SK-N-MC (cell line): ENCODE data around the gene CYSRT1.

Source experiments
- DNase-seq: peaks from one replicate; pipeline ENCODE4 v3.0.0-alpha.2; 2011; ENCODE audit warnings: low read depth, low spot score
- H3K27ac ChIP-seq: fragments of 200-600 bp; sonication (generic); 2 replicates; pipeline ENCODE4 v1.5.1; 2016; ENCODE audit warnings: mixed run types
- H3K36me3 ChIP-seq: fragments of 200-600 bp; sonication (generic); 2 replicates; pipeline ENCODE4 v1.6.1; 2017; ENCODE audit warnings: antibody characterized with exemption, low read length, mixed read lengths; ENCODE audit not compliant: insufficient read depth
- H3K4me3 ChIP-seq: fragments of 200-600 bp; sonication (generic); 2 replicates; pipeline ENCODE4 v1.5.1; 2016
- H3K9ac ChIP-seq: fragments of 200-600 bp; sonication (generic); 2 replicates; pipeline ENCODE4 v1.8.0; 2017; ENCODE audit warnings: mixed run types, mixed read lengths; ENCODE audit not compliant: insufficient read length
- H3K9me3 ChIP-seq: fragments of 200-600 bp; sonication (generic); 2 replicates; pipeline ENCODE4 v1.6.1; 2017; ENCODE audit warnings: low read depth, mild to moderate bottlenecking, antibody characterized with exemption, low read length, moderate library complexity, mixed read lengths
- EZH2 ChIP-seq: fragments of 200-600 bp; sonication (generic); IDR thresholded peaks from one replicate; pipeline ENCODE4 v1.6.1; 2017; ENCODE audit warnings: antibody characterized with exemption
- FOXP2 ChIP-seq: optimal IDR thresholded peaks from 2 replicates; pipeline ENCODE3; 2011; ENCODE audit warnings: mild to moderate bottlenecking, moderate library complexity; ENCODE audit not compliant: insufficient read depth; ENCODE audit errors: extremely low read length, control extremely low read depth
- POLR2AphosphoS5 ChIP-seq: IDR thresholded peaks from 2 replicates; pipeline ENCODE4 v1.6.1; 2012; ENCODE audit warnings: mild to moderate bottlenecking, low read depth, low read length, borderline replicate concordance

Gene CYSRT1, protein sequence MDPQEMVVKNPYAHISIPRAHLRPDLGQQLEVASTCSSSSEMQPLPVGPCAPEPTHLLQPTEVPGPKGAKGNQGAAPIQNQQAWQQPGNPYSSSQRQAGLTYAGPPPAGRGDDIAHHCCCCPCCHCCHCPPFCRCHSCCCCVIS

GRCh38 chr9:137224830-137225694, at the start of gene CYSRT1:
CYSRT1 (plus strand) TSS chr9:137225174; CDS start chr9:137225622, 448 bp downstream.
- no peak for DNase-seq
- Histone ChIP-seq H3K27ac (peak within 1 kb of the TSS; percentile 81), H3K9me3 (no peaks in the 10 kb centered on the region), H3K9ac (peak within 1 kb of the TSS; percentile 99), H3K4me3 (peak within 1 kb of the TSS; percentile 97), H3K36me3 (no peaks in the 10 kb centered on the region)
- TF ChIP-seq EZH2: no peak
- no peak for TF ChIP-seq POLR2AphosphoS5
- no peak for TF ChIP-seq FOXP2

DNA sequence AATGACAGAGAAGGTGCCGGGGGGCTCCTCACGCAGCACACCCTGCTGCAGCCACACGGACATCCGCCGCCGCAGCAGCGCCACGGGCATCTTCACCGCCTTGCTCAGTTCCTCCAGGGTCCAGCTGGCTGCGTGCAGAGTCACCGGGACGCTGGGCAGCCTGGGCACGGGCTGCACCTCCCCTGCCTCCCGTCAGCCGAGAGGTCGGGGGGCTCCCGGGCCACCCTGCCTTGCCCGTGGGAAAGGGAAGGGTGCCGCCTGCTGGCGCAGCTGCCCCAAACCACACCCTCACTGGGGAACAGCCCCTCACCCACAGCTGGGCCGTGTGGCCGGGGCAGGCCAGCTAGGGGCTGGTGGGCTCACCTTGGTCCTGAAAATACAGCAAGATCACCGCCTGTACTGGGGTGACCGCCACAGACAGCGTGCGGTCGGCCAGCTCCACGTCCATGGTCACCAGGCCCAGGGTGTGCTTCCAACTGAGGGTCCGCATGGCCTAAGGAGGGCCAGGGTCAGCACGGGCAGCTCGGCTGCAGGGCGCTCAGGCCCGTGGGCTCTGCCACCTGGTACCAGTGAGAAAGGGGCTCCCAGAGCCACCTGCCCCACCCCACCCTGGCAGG, 49.5 kb upstream of the CYSRT1 start:
- no peak for DNase-seq
- Histone ChIP-seq H3K9ac (no peak overlapping the region), H3K9me3 (no peaks in the 10 kb centered on the region), H3K27ac (no peak overlapping the region), H3K36me3 (no peaks in the 10 kb centered on the region; the same call in 1 of the 2 replicates), H3K4me3 (peak overlapping the region; percentile 57; the same call in 1 of the 2 replicates)
- TF ChIP-seq POLR2AphosphoS5: no peak; the same call in 1 of the 2 replicates
- TF ChIP-seq EZH2: no peak
- no peak for TF ChIP-seq FOXP2

DNA sequence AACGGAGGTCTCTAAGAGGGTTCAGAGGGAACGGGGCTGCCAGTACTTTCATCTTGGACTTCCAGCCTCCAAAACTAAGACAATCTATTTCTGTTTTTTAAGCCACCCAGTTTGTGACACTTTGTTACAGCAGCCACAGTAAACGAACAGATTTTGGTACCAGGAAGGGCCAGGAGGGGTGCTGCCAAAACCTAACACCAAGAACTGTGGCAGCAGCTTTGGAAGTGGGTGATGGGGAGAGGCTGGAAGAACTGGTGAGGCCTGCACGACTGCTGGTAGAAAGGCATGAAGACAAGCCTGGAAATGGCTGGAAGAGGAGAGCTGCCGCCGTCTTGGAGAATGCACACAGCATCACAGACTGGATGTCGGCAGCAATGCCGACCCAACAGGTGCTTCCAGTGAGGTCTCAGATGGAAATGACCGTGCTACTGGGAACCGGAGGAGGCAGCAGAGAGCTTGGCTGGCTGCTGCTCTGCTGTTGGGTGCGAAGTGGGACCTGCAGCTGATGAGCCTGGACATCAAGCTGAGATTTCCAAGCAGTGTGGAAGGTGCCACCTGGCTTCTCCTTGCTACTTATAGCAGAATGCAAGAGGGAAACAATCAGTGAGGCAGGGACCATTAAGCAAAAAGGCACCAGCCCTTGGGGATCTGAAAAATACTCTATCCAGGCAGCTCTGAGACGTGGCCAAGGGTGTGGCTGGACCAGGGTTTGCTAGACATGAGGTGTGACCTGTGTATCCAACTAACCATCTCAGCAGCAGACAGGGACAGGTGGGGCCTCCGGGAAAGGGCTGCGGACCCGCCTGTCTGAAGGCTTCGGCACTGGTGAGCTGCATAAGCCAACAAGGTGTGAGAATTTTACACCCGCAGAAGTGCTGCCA, 48.4 kb upstream of the CYSRT1 start:
- TF ChIP-seq FOXP2 (no peak), POLR2AphosphoS5 (no peak), EZH2 (no peak)
- Histone ChIP-seq H3K4me3 (no peak overlapping the region), H3K9me3 (no peaks in the 10 kb centered on the region), H3K36me3 (no peaks in the 10 kb centered on the region; the same call in 1 of the 2 replicates), H3K9ac (no peak overlapping the region), H3K27ac (no peak overlapping the region)
- no peak for DNase-seq

DNA sequence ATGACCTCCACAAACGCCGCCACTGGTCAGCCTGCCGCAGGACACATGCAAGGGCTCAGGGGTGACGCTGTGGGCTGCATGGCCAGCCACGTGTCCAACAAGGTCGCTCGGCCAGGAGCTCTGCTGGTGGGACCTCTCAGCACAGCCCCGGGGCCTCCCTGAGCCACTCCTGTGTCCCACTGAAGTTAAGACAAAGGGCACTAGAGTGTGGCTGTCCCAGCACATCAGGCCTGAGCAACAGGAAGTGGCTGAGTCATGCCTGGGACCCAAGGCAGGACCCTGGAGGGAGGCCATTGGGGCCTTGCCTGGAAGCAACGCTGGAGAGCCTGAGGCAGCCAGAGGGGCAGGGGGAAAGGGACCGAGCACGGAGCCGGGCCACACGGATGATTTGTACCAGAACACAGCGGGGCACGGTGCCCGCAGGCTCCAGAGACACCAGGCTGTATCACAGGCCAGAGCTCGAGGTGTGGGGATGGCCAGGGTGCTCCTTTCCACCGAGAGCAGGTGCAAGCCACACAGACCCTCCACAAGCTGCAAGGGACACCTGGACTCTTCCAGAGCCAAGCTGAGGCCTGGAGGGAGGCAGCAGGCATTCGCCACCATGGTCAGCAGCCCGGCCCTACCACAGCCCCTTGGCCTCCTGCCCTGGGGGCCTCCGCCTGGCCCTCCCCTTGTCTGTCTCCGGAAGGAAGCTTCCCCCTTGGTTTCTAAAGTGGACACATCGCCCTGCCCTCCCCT, 46.6 kb upstream of the CYSRT1 start:
- DNase-seq: no peak
- Histone ChIP-seq H3K9ac (no peak overlapping the region), H3K36me3 (peaks cover 5% of the 10 kb centered on the region; the same call in 1 of the 2 replicates), H3K9me3 (no peaks in the 10 kb centered on the region), H3K27ac (no peak overlapping the region), H3K4me3 (no peak overlapping the region)
- no peak for TF ChIP-seq EZH2
- no peak for TF ChIP-seq FOXP2
- no peak for TF ChIP-seq POLR2AphosphoS5

GRCh38 chr9:137178939-137179630, 45.9 kb upstream of the CYSRT1 start:
- peaks cover 8% of the 10 kb centered on the region; the same call in 1 of the 2 replicates for H3K36me3 ChIP-seq
- H3K9me3 ChIP-seq: no peaks in the 10 kb centered on the region
- DNase-seq: no peak
- H3K9ac ChIP-seq: no peak overlapping the region
- no peak overlapping the region for H3K27ac ChIP-seq
- H3K4me3 ChIP-seq: no peak overlapping the region
- TF ChIP-seq EZH2 (no peak), FOXP2 (no peak), POLR2AphosphoS5 (no peak)

GRCh38 chr9:137179761-137180160, 45.2 kb upstream of the CYSRT1 start:
- no peak for DNase-seq

DNA sequence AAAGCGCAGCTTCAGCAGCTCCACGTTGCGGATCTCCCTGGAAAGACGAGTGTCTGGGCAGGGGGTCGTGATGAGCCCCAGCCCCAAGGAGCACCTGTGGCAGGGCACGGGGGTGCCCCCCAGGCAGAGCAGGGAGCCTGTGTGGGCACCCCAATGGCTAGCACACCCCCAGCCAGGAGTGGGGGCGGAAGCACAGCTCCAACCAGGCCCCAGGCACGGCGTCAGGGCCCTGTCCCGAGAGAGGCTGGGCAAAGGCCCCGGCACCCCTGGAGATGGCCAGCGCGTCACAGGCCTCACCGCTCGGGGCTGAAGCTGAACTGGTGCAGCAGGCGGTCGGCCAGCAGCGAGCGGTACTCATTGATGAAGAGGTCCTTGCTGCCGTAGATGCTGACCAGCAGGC, 44.5 kb upstream of the CYSRT1 start:
- H3K36me3 ChIP-seq: peaks cover 8% of the 10 kb centered on the region; the same call in 1 of the 2 replicates
- DNase-seq: no peak
- no peaks in the 10 kb centered on the region for H3K9me3 ChIP-seq
- H3K27ac ChIP-seq: no peak overlapping the region
- TF ChIP-seq FOXP2 (no peak), POLR2AphosphoS5 (no peak), EZH2 (no peak)
- H3K4me3 ChIP-seq: no peak overlapping the region
- no peak overlapping the region for H3K9ac ChIP-seq

More at GRCh38 chr9:137179761-137180160, 45.2 kb upstream of the CYSRT1 start:
- TF ChIP-seq POLR2AphosphoS5 (no peak), FOXP2 (no peak), EZH2 (no peak)
- Histone ChIP-seq H3K27ac (no peak overlapping the region), H3K4me3 (no peak overlapping the region), H3K9ac (no peak overlapping the region), H3K9me3 (no peaks in the 10 kb centered on the region), H3K36me3 (peaks cover 8% of the 10 kb centered on the region; the same call in 1 of the 2 replicates)
